Measurements from ENCODE around the gene KDR. TPM values are rescaled to one million over a fixed set of nuclear protein-coding genes. Genes with fewer than 3 reads are reported as not detected.

KDR gene
- polyA plus RNA-seq, 1 donor from 2014 or later: not detected

DNA sequence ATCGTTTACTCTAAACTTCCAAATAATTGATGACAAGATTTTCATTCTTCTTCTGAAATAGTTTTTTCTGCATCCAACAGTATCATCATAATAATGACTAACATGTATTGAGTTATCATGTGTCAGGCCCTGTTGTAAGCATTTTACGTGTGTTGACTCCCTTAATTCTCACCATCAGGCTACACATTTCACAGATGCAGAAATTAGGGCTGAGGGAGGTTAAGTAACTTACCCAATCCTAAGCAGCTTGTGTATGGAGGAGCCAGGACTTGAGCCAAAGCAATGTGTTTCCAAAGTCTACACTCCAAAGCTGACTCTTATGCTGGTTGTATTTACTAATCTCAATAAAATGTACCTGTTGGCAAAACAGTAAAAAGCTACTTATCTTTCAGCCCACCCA is 11.2 kb upstream of the KDR start:
- Histone ChIP-seq H4K20me1 (ENCODE audit: insufficient read depth) (no peaks in the 10 kb centered on the region), H2AFZ (ENCODE audit: low read depth, low read length) (no peak overlapping the region), H3K4me2 (ENCODE audit: low read length) (no peak overlapping the region), H3K36me3 (ENCODE audit: insufficient read depth, low read length) (no peaks in the 10 kb centered on the region), H3K27ac (ENCODE audit: low read length) (no peak overlapping the region), H3K79me2 (replicated peaks; ENCODE audit: insufficient read depth, low read length) (no peaks in the 10 kb centered on the region), H3K9me2 (ENCODE audit: insufficient read depth, low read length) (no peaks in the 10 kb centered on the region), H3K9ac (ENCODE audit: low read length) (no peak overlapping the region), H3K27me3 (ENCODE audit: insufficient read depth, low read depth, low read length) (no peaks in the 10 kb centered on the region), H3K9me3 (ENCODE audit: low read length) (no peaks in the 10 kb centered on the region), H3F3A (ENCODE audit: insufficient read depth, low read length, poor library complexity, severe bottlenecking) (no peaks in the 10 kb centered on the region), H3K4me3 (ENCODE audit: low read length) (no peak overlapping the region)
- TF ChIP-seq REST (IDR thresholded peaks at IDR 0.05; ENCODE audit: borderline replicate concordance): no peak
- no peak for TF ChIP-seq EZH2 (IDR thresholded peaks at IDR 0.05; ENCODE audit: borderline replicate concordance, insufficient read depth, low read length, poor library complexity, severe bottlenecking)
- TF ChIP-seq POLR2AphosphoS5 (IDR thresholded peaks at IDR 0.05): no peak

- no peak overlapping the region for H2AFZ ChIP-seq (ENCODE audit: low read depth, low read length)
- H3K4me3 ChIP-seq (ENCODE audit: low read length): no peak overlapping the region
- H3K27ac ChIP-seq (ENCODE audit: low read length): no peak overlapping the region
- no peaks in the 10 kb centered on the region for H3F3A ChIP-seq (ENCODE audit: insufficient read depth, low read length, poor library complexity, severe bottlenecking)
- H3K9me2 ChIP-seq (ENCODE audit: insufficient read depth, low read length): no peaks in the 10 kb centered on the region
- H3K9me3 ChIP-seq (ENCODE audit: low read length): no peaks in the 10 kb centered on the region
- no peaks in the 10 kb centered on the region for H3K36me3 ChIP-seq (ENCODE audit: insufficient read depth, low read length)
- H4K20me1 ChIP-seq (ENCODE audit: insufficient read depth): no peaks in the 10 kb centered on the region
- no peaks in the 10 kb centered on the region for H3K27me3 ChIP-seq (ENCODE audit: insufficient read depth, low read depth, low read length)
- no peak overlapping the region for H3K4me2 ChIP-seq (ENCODE audit: low read length)
- no peaks in the 10 kb centered on the region for H3K79me2 ChIP-seq (replicated peaks; ENCODE audit: insufficient read depth, low read length)
- no peak overlapping the region for H3K9ac ChIP-seq (ENCODE audit: low read length)
- no peak for TF ChIP-seq MXI1 (conservative IDR thresholded peaks at IDR 0.05; ENCODE audit: poor library complexity, severe bottlenecking)
Measured at GRCh38 chr4:55133951-55134350, 8.6 kb upstream of the KDR start.

DNA sequence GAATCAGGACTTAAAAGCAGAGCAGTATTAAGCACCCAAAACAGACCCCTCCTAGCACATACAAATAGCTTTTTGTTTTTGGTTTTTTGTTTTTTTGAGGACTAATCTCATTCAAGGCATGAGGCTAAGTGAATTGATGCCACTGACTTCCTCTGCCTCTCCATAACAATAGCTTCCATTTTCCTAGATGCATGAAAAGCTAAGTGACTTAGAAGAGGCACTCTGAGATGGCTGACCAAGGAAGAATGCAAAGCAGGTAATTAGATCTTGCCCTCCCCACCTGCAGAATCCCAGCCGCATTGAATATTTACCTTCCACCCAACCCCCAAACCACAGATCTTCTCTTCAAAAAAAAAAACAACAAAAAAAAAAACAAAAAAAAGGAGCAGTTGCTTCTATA is 7.4 kb upstream of the KDR start:
- no peak overlapping the region for H3K4me3 ChIP-seq (ENCODE audit: low read length)
- H2AFZ ChIP-seq (ENCODE audit: low read depth, low read length): no peak overlapping the region
- no peaks in the 10 kb centered on the region for H3K36me3 ChIP-seq (ENCODE audit: insufficient read depth, low read length)
- no peaks in the 10 kb centered on the region for H3K27me3 ChIP-seq (ENCODE audit: insufficient read depth, low read depth, low read length)
- H3K9me2 ChIP-seq (ENCODE audit: insufficient read depth, low read length): no peaks in the 10 kb centered on the region
- H3K4me2 ChIP-seq (ENCODE audit: low read length): no peak overlapping the region
- no peak overlapping the region for H3K27ac ChIP-seq (ENCODE audit: low read length)
- H3K79me2 ChIP-seq (replicated peaks; ENCODE audit: insufficient read depth, low read length): no peaks in the 10 kb centered on the region
- no peaks in the 10 kb centered on the region for H3F3A ChIP-seq (ENCODE audit: insufficient read depth, low read length, poor library complexity, severe bottlenecking)
- TF ChIP-seq EP300 (conservative IDR thresholded peaks at IDR 0.05; ENCODE audit: poor library complexity, severe bottlenecking) (no peak), CTCF (IDR thresholded peaks at IDR 0.05; ENCODE audit: poor library complexity, severe bottlenecking) (no peak), MXI1 (conservative IDR thresholded peaks at IDR 0.05; ENCODE audit: poor library complexity, severe bottlenecking) (no peak), RAD21 (conservative IDR thresholded peaks at IDR 0.05) (no peak), SMC3 (conservative IDR thresholded peaks at IDR 0.05; ENCODE audit: poor library complexity) (no peak), POLR2AphosphoS5 (IDR thresholded peaks at IDR 0.05) (no peak), EZH2 (IDR thresholded peaks at IDR 0.05; ENCODE audit: borderline replicate concordance, insufficient read depth, low read length, poor library complexity, severe bottlenecking) (no peak), REST (IDR thresholded peaks at IDR 0.05; ENCODE audit: borderline replicate concordance) (no peak), TAF1 (IDR thresholded peaks at IDR 0.05; ENCODE audit: low read depth) (no peak)
- no peak overlapping the region for H3K9ac ChIP-seq (ENCODE audit: low read length)
- H4K20me1 ChIP-seq (ENCODE audit: insufficient read depth): no peaks in the 10 kb centered on the region
- H3K9me3 ChIP-seq (ENCODE audit: low read length): no peaks in the 10 kb centered on the region

Measured in neural cell (in vitro differentiated cells).